Measurements from ENCODE around the gene TRIM22.
A peak's percentile ranks its signal among the peaks of the same experiment; 100 is the strongest.
"Not testable (repeated sequence)": the region's sequence is repeated elsewhere in the genome, so short reads cannot be mapped to it uniquely, and the experiment has no call there.

The TRIM22 gene

DNA sequence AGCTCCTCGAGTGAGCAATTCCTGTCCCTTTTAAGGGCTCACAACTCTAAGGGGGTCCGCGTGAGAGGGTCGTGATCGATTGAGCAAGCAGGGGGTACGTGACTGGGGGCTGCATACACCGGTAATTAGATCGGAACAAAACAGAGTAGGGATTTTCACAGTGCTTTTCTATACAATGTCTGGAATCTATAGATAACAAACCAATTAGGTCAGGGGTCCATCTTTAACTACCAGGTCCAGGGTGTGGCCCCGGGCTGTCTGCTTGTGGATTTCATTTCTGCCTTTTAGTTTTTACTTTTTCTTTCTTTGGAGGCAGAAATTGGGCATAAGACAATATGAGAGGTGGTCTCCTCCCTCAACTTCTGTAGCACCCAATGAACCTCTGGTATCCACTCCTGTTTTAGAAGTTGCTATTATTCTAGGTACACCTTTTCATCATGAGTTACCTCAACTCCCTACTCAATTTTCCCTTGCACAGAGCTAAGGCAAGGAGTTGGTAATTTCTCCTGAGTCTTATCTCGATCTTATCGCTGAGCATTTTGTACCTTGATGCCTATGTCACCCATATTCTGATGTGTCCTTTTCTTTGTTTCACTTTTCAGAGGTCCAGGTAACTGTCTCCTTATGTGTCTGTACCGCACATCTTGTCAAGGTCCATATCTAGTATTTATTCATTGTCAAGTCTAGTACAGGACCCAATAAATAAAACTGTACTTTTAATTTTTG, 1.8 kb downstream of the TRIM22 start:
- DNase-seq = not testable (repeated sequence)

DNA sequence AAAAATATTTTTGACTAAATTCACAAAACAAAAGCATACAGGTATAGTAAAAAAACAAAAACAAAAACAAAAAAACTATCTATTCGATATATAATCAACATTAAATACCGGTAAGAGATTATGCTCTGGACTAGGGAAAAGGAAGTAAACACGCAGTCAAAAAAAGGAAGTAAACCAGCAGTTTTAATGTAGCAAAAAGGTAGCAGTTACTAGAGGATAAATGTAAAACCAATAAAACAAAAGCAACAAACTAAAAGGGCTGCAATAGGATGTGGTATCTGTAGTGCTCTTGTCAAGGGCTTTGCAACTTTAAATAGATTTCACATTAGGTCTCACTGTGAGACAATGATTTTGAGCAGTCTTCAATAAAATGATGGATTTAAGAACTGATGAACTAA, 2.4 kb downstream of the TRIM22 start:
- peak; percentile 18 for DNase-seq

DNA sequence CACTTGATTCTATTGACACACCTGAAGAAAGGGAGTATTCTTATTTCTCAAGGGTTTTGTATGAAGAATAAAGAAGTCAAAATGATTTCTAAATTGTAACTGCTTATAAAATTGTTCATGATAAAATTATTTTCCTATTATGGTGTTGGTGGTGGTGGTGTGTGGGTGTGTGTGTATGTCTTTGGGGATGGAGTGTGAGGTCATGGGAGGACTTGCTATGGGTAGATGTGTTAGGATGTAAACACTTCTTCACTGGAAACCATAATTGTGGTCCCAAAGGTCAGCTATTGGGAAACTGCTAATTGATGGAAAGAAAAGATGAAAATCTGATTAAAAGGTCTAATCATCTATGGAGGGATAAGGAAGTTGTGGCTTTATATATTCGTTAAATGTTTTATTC, 5.1 kb downstream of the TRIM22 start:
- DNase-seq = no peak

DNA sequence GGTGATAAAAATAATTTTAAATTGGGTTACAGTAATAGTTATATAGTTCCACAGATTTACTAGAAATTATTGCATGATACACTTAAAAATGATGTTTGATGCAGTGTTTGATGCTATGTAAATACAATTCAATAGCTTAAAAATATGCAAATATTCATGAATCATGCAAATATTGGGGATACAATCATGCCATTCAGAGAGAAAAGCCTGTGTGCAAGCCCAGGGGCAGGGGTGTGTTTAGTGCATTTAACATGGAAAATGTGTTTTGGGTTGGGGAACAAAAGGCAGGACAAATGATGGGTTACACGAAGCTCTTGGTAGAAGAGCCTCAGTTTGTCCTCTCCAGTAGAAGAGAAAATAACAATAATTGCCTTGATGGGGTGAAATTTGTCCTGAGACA, 6.0 kb downstream of the TRIM22 start:
- DNase-seq = no peak

DNA sequence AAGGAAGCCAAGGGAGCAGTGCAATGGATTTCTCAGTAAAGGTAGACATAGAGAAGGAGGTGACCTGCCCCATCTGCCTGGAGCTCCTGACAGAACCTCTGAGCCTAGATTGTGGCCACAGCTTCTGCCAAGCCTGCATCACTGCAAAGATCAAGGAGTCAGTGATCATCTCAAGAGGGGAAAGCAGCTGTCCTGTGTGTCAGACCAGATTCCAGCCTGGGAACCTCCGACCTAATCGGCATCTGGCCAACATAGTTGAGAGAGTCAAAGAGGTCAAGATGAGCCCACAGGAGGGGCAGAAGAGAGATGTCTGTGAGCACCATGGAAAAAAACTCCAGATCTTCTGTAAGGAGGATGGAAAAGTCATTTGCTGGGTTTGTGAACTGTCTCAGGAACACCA, 6.6 kb downstream of the TRIM22 start:
- no peak for DNase-seq

DNA sequence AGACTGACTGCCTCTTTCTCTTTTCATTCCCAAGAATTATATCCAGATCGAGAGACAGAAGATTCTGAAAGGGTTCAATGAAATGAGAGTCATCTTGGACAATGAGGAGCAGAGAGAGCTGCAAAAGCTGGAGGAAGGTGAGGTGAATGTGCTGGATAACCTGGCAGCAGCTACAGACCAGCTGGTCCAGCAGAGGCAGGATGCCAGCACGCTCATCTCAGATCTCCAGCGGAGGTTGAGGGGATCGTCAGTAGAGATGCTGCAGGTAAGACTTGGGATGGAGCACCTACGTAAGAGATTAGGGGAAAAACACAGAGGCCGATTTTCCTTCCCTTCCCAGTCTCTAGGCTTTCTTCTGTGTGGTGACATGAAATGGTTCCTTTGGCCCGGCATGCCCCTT, 8.7 kb downstream of the TRIM22 start:
- no peak for DNase-seq

DNA sequence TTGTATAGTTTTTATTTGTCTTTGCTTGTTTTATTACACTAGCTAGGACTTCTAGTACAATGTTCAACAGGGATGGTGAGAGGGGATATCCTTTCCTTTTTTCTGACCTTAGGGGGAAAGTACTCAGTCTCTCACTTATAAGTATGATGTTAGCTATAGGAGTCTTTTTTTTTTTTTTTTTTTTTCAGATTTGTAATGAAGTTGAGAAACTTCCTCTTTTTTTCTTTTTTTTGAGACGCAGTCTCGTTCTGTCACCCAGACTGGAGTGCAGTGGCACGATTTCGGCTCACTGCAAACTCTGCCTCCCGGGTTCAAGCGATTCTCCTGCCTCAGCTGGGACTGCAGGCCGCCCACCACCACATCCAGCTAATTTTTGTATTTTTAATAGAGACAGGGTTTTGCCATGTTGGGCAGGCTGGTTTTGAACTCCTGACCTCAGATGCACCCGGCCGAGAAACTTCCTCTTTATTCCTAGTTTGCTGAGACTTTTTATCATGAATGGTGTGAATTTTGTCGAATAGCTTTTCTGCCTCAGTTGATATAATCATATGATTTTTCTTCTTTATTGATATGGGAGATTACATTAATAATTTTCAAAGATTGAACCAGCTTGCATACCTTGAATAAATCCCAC, 10.9 kb downstream of the TRIM22 start:
- DNase-seq = no peak

DNA sequence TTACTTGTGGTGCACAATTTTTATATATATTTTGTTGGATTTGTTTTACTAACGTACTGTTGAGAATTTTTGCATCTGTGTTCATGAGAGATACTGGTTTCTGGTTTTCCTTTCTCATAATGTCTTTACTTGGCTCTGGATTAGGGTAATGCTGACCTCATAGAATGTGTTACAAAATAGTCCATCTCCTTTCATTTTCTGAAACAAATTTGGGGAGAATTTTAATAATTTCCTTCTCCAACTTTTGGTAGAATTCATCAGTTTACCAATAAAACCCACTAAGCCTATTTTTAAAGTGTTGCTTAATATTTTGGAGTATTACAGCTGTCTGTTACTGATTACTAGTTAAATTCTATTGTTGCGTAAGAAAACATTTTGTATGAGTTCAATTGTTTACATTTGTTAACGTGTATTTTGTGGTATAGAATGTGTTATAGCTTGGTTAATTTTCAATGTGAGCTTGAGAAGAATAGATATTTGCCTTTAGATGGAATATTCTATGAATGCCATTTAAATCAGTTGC, 11.5 kb downstream of the TRIM22 start:
- no peak for DNase-seq

DNA sequence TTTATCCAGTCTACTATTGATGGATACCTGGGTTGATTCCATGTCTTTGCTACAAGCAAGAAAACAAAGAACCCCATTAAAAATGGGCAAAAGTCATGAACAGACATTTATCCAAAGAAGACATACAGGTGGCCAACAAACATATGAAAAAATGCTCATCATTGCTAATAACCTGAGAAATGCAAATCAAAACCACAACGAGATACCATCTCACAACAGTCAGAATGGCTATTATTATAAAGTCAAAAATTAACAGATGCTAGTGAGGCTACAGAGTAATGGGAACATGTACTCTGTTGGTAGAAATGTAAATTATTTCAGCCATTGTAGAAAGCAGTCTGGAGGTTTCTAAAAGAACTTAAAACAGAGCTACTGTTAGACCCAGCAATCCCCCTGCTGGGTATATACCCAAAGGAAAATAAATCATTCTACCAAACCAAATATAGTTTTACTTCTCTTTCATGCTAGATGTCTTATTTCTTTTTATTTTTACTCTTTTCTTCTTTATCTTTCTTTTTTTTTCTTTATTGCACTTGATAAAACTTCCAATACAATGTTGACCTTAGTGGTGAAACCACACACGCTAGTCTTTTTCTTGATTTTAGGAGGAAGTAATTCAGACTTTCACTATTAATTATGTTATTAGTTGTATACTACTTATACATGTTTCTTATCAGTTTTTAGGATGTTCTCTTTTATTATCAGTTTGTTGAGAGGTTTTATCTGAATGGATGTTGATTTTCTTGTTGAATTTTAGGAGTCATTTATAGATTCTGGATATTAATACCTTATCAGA, 14.3 kb downstream of the TRIM22 start:
- DNase-seq = no peak

DNA sequence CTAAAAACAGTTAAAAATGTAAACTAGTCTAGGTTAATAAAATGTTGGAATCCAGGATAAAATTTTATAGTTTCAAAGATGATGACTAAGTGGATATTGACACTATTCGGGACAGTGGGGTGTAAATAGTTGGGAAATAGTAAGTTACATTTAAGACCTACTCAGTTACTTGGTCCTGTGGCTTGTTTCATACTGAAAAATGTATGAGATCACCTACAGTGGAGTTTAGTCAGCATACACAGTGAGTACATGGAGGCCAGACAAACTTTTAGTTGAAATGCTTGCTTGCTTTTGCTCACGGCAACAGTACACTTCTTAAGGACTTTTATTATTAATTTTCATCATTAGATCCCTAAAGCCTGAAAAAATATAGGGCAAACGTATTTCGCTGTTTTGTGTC, 16.1 kb downstream of the TRIM22 start:
- DNase-seq = no peak

DNA sequence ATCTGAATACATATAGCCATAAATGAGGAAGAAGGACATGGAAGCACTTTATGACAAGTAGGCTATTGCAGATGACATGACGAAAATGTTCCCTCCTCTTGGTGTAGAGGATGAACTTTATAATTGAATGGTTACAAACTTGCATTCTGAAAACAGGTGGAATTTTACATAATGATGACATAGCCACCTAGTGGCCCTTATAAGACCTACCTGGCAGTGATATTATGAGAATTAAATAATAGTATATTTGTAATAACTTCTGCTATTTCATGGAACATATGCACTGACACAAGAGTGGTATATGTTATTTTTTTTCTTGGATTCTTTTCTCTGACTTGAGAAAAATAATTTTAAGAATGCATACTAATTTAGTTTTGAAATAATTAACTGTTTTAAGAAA, 22.9 kb downstream of the TRIM22 start:
- peak; percentile 15 for DNase-seq

DNA sequence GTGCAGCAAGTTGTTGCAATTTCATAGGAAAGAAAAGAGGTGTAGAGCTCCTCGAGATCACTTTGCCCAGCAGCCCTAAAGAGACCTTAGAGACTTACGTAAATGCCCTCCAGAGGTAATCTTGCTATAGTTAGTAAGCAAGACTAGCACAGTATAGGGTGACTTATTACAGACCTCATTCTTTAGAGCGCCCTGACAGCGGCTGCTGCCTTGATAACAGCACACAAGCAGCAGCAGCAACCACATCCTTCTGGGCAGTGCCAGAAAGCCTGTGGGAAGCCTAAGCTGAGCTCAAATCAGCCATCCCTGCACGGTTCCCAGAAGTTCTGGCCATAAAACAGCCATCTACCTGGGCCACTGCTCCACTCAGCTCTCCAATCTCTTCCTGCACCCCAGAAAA, 24.1 kb downstream of the TRIM22 start:
- DNase-seq = no peak

DNA sequence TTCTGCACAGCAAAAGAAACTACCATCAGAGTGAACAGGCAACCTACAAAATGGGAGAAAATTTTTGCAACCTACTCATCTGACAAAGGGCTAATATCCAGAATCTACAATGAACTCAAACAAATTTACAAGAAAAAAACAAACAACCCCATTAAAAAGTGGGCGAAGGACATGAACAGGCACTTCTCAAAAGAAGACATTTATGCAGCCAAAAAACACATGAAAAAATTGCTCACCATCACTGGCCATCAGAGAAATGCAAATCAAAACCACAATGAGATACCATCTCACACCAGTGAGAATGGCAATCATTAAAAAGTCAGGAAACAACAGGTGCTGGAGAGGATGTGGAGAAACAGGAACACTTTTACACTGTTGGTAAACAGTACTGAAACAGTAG, 26.9 kb downstream of the TRIM22 start:
- not testable (repeated sequence) for DNase-seq

DNA sequence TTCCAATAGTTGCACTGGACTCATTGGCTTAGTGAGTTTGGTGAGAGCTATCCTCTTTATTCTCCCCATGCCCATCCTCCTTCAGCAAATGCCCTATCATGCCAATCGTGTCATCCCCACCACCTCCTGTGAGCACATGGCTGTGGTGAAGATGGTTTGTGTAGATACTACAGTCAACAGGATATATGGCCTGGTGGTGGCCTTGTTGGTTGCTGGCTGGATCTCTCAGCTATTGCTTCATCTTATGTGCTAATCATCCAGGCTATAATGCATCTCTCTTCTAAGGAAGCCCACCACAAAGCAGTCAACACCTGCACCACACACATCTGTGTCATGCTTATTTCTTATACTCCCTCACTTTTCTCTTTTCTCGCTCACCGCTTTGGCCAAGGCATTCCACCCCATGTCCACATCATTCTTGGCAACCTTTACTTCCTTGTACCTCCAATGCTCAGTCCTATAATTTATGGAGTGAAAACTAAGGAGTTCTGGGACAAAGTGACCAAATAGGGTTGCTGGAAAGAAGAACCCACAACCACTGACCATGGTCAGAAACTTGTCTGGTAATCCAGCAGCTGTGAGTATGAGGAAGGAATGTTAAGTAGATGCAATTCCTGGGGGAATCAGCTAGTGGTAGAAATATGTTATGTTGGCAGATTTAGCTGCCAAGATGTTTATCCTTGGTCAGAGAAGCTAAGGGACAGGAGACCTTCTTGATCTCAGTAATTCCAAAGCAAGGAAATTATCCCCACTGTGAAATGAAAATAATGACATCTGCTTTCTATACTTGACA, 30.3 kb downstream of the TRIM22 start:
- no peak for DNase-seq

DNA sequence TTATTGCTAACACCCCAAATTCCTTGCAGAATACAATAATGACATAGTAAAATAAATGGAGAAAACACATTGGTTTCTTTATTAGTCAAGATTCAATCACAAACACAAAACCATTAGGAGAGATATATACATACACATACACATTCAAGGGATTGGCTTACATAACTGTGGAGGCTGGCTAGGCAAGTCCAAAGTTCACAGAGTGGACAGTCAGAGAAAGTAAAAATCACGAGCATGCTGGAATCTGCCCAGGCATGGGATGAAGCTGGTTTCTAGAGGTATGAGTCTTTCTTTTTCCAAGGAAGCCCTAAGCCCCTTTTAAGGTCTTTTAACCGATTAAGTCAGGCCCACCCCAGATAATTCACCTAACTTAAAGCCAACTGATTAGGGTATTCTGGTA, 33.0 kb downstream of the TRIM22 start:
- DNase-seq = no peak

DNA sequence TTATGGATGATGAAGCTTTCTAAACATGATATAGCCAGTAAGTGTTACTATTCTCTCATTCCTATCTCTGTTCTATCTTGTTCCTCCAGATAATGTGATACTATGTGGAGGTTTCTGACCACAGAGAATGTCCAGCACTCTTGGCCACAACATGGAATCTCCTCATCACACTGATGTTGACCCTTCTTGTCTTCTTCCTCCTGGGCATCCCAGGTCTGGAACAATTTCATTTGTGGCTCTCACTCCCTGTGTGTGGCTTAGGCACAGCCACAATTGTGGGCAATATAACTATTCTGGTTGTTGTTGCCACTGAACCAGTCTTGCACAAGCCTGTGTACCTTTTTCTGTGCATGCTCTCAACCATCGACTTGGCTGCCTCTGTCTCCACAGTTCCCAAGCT, 36.8 kb downstream of the TRIM22 start:
- no peak for DNase-seq

DNA sequence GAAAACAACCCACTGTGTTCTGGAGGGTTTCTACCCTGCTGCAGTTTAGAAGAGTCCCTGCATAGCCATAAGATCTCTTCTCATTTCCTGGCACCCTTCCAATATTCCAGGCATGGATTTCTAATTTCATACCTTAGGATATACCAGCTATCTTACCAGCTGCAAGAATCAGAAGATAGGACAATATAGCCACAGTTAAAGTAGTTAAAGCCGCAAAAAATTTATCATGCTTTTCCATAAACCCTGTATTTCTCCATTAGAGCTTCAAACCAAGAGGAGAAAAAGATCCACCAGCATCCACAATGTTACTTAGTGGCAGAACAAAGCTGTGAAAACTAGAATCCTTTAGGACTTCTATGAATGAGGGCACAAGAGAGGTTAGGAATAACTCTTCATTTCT, 38.1 kb downstream of the TRIM22 start:
- DNase-seq = no peak

DNA sequence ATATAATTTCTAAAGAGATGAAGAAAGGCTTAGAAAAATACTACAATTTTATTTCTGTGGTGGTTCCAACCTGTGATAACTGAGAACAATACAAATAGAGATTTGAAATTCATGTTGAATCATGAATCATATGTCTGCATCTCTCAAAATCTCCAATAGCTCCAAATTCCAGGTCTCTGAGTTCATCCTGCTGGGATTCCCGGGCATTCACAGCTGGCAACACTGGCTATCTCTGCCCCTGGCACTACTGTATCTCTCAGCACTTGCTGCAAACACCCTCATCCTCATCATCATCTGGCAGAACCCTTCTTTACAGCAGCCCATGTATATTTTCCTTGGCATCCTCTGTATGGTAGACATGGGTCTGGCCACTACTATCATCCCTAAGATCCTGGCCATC, 46.8 kb downstream of the TRIM22 start, which contains the start of gene OR56B1:
OR56B1 (plus strand) TSS at position 53 of the 400 bp plus-strand sequence; CDS start at position 122, 69 bp downstream.
- DNase-seq = no peak

DNA sequence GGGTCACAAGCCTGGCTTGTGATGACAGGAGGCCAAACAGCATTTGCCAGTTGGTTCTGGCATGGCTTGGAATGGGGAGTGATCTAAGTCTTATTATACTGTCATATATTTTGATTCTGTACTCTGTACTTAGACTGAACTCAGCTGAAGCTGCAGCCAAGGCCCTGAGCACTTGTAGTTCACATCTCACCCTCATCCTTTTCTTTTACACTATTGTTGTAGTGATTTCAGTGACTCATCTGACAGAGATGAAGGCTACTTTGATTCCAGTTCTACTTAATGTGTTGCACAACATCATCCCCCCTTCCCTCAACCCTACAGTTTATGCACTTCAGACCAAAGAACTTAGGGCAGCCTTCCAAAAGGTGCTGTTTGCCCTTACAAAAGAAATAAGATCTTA, 47.5 kb downstream of the TRIM22 start:
- no peak for DNase-seq

DNA sequence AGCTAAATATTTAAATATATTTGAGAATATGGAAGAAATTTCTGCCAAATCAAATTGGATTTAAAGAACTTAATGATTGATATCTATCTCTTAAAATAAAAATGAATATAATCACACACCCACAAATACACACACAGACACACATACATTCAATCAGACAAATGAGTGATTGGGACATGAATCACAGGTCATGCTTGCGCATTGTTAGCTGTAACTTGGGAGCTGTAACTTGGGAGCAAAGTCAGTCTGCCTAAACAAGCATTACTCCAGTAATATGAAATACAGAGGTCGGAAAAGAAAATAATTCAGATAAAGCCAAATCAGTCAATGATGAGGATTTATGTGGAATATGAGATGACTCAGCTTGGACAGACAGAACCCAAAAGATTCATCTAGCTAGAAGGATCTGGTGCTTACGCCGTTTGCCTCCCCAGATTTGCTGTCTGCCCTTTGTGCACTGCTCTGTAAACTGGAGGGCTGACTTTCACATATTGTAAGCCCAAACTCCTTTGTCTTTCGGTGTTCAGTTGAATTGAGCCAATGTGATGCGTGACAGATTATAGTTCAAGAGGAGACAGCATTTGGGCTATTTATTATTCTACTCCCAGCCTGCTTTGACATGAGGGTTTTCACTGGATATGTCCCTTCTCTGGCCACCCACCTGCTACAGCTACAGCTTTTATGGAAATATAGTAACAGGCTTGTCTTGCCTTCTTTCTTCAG, 48.2 kb downstream of the TRIM22 start:
- no peak for DNase-seq

DNA sequence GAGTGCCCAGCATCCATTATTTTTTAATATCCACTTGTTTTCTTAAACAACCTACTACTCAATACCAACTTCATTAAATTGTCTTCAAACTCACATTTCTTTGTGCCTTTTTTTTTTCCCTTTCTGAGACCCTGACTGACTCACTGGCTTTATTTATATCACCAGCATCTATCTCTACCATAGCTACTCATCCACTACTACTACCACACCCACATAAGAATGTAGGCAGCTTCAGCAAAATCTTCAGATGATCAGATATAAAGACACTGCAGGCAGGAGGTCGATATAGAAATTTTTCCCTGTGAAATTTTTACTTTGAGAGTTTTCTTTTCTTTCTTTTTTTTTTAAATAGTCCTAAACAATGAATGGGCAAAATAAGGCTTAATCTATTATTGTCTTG, 48.8 kb downstream of the TRIM22 start:
- DNase-seq = no peak

DNA sequence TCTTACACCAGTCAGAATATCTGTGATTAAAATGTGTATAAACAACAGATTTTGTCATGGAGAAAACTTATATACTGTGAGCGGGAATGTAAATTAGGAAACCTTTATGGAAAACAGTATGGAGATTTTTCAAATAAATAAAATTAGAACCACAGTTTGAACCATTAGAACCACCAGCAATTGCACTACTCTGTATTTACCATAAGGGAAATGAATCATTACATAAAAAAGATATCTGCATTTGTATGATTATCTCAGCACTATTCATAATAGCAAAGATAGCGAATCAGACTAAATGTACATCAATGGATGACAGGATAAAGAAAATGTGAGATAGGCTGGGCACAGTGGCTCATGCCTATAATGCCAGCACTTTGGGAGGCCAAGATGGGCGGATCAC, 57.0 kb downstream of the TRIM22 start:
- no peak for DNase-seq

Measured in central memory CD4-positive, alpha-beta T cell (primary cell).